B cell (primary cell): ENCODE results near the gene LIPI. TPM values are rescaled to one million over a fixed set of nuclear protein-coding genes. Genes with fewer than 3 reads are reported as not detected.
"Not testable (repeated sequence)": the region's sequence is repeated elsewhere in the genome, so short reads cannot be mapped to it uniquely, and the experiment has no call there.

Experiments
- ATAC-seq: fragments of 200-7000 bp; cut with Tn5 transposase; one replicate; pipeline ENCODE4 v1.10.0; 2021; ENCODE audit warnings: low read depth, mild to moderate bottlenecking, moderate number of reproducible peaks, moderate library complexity
- CTCF ChIA-PET: fragments of 350-600 bp; sonication (Branson Sonifier 250); formaldehyde crosslinking; loops from one replicate; lab custom pipeline; 2021; ENCODE audit warnings: antibody characterized with exemption, inconsistent platforms; lab: Charles Lee
- POLR2A ChIA-PET: fragments of 350-600 bp; sonication (Branson Sonifier 250); formaldehyde crosslinking; loops from one replicate; lab custom pipeline; 2021; ENCODE audit warnings: antibody characterized with exemption; lab: Charles Lee
- DNase-seq: peaks from one replicate; pipeline ENCODE4 v3.0.0; 2013
- H2AFZ ChIP-seq: 2 replicates; pipeline ENCODE4 v1.6.1; 2012; ENCODE audit warnings: mild to moderate bottlenecking, low read depth, low read length; ENCODE audit not compliant: insufficient read depth, poor library complexity, severe bottlenecking
- H3K27ac ChIP-seq, 2 donors: 1 replicate in 1 of 2; 2 replicates in 1 of 2; pipeline ENCODE4 v1.5.1; 2012 to 2013; ENCODE audit warnings: low read length in 2 of 2, mild to moderate bottlenecking in 2 of 2, moderate library complexity in 1 of 2
- H3K27me3 ChIP-seq, 4 experiments: fragments of 200-600 bp in 1 of 4; sonication (generic) in 1 of 4; replicated peaks in 1 of 4; 1 replicate in 2 of 4; 2 replicates in 2 of 4; pipeline versions ENCODE4 v1.6.1 to v1.7.0; 2013 to 2016; ENCODE audit warnings: low read length in 3 of 4, mild to moderate bottlenecking in 2 of 4, mixed read lengths in 1 of 4, moderate library complexity in 1 of 4; ENCODE audit not compliant: insufficient read depth in 4 of 4, control insufficient read depth in 3 of 4; ENCODE audit errors: control extremely low read depth in 1 of 4
- H3K36me3 ChIP-seq, 2 experiments: replicated peaks in 1 of 2; 1 replicate in 1 of 2; 2 replicates in 1 of 2; pipeline versions ENCODE4 v1.6.1 to v1.7.1; 2013; ENCODE audit warnings: low read length in 1 of 2; ENCODE audit not compliant: insufficient read depth in 2 of 2, control insufficient read depth in 1 of 2; ENCODE audit errors: control extremely low read depth in 1 of 2, extremely low read depth in 1 of 2
- H3K4me1 ChIP-seq, 2 donors: fragments of 200-600 bp in 1 of 2; sonication (generic) in 1 of 2; 1 replicate in 1 of 2; 2 replicates in 1 of 2; pipeline versions ENCODE4 v1.5.1 to v1.6.1; 2013 to 2017; ENCODE audit warnings: low read length in 2 of 2; ENCODE audit not compliant: control insufficient read depth in 2 of 2, insufficient read depth in 2 of 2
- H3K4me2 ChIP-seq: replicated peaks from 2 replicates; pipeline ENCODE3; 2012; ENCODE audit warnings: mild to moderate bottlenecking, low read depth, low read length; ENCODE audit not compliant: poor library complexity, severe bottlenecking
- H3K4me3 ChIP-seq, 5 experiments: fragments of 200-600 bp in 1 of 5; sonication (generic) in 1 of 5; 1 replicate in 3 of 5; 2 replicates in 2 of 5; pipeline versions ENCODE4 v1.5.1 to v1.7.0; 2011 to 2016; ENCODE audit warnings: low read length in 4 of 5, mild to moderate bottlenecking in 4 of 5, low read depth in 2 of 5, control low read depth in 1 of 5, moderate library complexity in 1 of 5; ENCODE audit not compliant: insufficient read depth in 1 of 5; ENCODE audit errors: control extremely low read depth in 1 of 5, extremely low read depth in 1 of 5
- H3K79me2 ChIP-seq: fragments of 200-600 bp; sonication (generic); one replicate; pipeline ENCODE4 v1.6.0; 2016; ENCODE audit warnings: low read length; ENCODE audit not compliant: control insufficient read depth, insufficient read depth
- H3K9ac ChIP-seq: fragments of 200-600 bp; sonication (generic); 2 replicates; pipeline ENCODE4 v1.6.1; 2017; ENCODE audit warnings: mild to moderate bottlenecking, low read length, moderate library complexity
- H3K9me3 ChIP-seq, 3 donors: one replicate each; pipeline versions ENCODE4 v1.6.1 to v1.7.1; 2013; ENCODE audit warnings: low read length in 2 of 3; ENCODE audit not compliant: control insufficient read depth in 2 of 3, insufficient read depth in 1 of 3; ENCODE audit errors: control extremely low read depth in 1 of 3
- H4K20me1 ChIP-seq: 2 replicates; pipeline ENCODE4 v1.6.0; 2012; ENCODE audit warnings: mild to moderate bottlenecking, low read length; ENCODE audit not compliant: insufficient read depth, control insufficient read depth, poor library complexity, severe bottlenecking
- H3K27ac Mint-ChIP-seq: one replicate; pipeline ENCODE4 v1.8.0; 2021; ENCODE audit warnings: mixed read lengths
- H3K27me3 Mint-ChIP-seq: one replicate; pipeline ENCODE4 v1.8.0; 2021; ENCODE audit warnings: mixed read lengths
- H3K4me1 Mint-ChIP-seq: one replicate; pipeline ENCODE4 v1.8.0; 2021; ENCODE audit warnings: mixed read lengths
- H3K4me3 Mint-ChIP-seq: one replicate; pipeline ENCODE4 v1.8.0; 2021; ENCODE audit warnings: mixed read lengths
- H3K9me3 Mint-ChIP-seq: one replicate; pipeline ENCODE4 v1.8.0; 2022; ENCODE audit warnings: mixed read lengths; ENCODE audit not compliant: insufficient read depth
- EZH2 ChIP-seq: IDR thresholded peaks from 2 replicates; pipeline ENCODE4 v1.6.1; 2012; ENCODE audit warnings: borderline replicate concordance, low read depth, mild to moderate bottlenecking, moderate library complexity, low read length; ENCODE audit not compliant: insufficient read depth, poor library complexity, severe bottlenecking
- WGBS: methylation state at CpG from one replicate; pipeline ENCODE4 v1.1.5; 2013; ENCODE audit warnings: missing lambda C conversion rate; ENCODE audit not compliant: insufficient coverage; 5-methylcytosine and 5-hydroxymethylcytosine counted together
- intact Hi-C: fragments of 100-400 bp; cut with micrococcal nuclease; formaldehyde crosslinking; loops from one replicate; pipeline ENCODE4 v1.10.0; 2022
- polyA plus RNA-seq: library from polyadenylated mRNA; depleted of rRNA; stranded (reverse); fragments of >200 nt; gene quantifications from 2 replicates; pipeline ENCODE4 v1.2.3, GENCODE V29; 2012
- total RNA-seq, 2 donors: library from RNA; stranded (reverse); fragments of 120-200 nt in 1 of 2; gene quantifications; 1 replicate in 1 of 2; 2 replicates in 1 of 2; pipeline versions ENCODE4 v1.2.3 to v1.2.4, GENCODE V29; 2013 to 2022
- TF ChIP-seq, protein P1 (sequence below): fragments of 200-600 bp; IDR thresholded peaks from one replicate; pipeline ENCODE4 v1.8.0; 2022; ENCODE audit warnings: antibody characterized with exemption, mild to moderate bottlenecking

Gene LIPI
- total and polyA plus RNA-seq, 2 donors (not counting 1 experiment from before 2014, with no cell fraction given) = not detected

DNA sequence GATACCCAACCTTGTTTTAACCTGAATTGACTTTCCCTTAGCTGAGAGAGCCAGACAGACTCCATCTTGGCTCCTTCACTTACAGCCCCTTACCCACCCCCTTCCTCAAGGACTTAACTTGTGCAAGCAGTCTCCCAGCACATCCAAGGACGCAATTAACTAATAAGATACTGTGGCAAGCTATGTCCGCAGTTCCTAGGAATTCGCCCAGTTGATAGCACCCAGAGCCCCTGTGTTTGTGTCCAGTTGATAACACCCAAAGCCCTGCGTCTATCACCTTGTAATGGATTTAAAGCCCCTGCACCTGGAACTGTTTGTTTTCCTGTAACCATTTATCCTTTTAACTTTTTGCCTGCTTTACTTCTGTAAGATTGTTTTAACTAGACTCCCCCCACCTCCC, 106.2 kb downstream of the LIPI start:
- H3K4me3 ChIP-seq, H3K9me3 ChIP-seq, intact Hi-C loops, H3K27ac Mint-ChIP-seq, DNase-seq, H3K9me3 Mint-ChIP-seq, H3K27me3 Mint-ChIP-seq, H4K20me1 ChIP-seq, H3K79me2 ChIP-seq, H3K27ac ChIP-seq, ATAC-seq, H3K4me3 Mint-ChIP-seq, H3K27me3 ChIP-seq, H3K9ac ChIP-seq, CTCF ChIA-PET, H2AFZ ChIP-seq, H3K36me3 ChIP-seq, POLR2A ChIA-PET, H3K4me1 Mint-ChIP-seq, H3K4me1 ChIP-seq, H3K4me2 ChIP-seq: not testable (repeated sequence)
- 88% methylated on average over 4 of the region's 4 CpGs for WGBS

DNA sequence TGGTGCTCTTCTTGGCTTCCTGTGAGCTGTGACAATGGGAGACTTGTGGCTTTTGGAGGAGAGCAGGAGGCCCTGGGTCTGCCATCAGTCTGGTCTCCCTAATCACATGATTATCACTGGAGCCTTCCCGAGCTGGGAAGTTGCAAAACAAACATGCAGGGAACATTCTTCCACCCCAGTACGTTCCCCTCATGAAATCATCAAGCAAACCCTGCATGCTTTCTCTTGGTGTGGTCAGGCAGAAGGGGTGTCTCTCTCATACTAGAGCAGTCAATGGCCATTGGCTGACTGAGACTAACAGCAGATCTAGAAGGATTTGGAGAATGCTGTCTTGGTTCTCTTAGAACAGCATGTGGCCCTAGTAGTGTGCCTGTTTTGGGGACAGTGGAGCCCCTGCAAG, 111.2 kb downstream of the LIPI start:
- Mint-ChIP-seq H3K4me1 (no peaks in the 10 kb centered on the region), H3K27me3 (no peaks in the 10 kb centered on the region), H3K9me3 (peaks cover 6% of the 10 kb centered on the region), H3K4me3 (no peak overlapping the region), H3K27ac (no peak overlapping the region)
- DNase-seq (no peak), ATAC-seq (no peak)
- no peaks in the 10 kb centered on the region for H3K9me3 ChIP-seq
- H2AFZ ChIP-seq = no peak overlapping the region
- H3K27me3 ChIP-seq = no peaks in the 10 kb centered on the region
- H3K4me3 ChIP-seq = no peak overlapping the region
- H3K4me1 ChIP-seq = no peaks in the 10 kb centered on the region
- no peaks in the 10 kb centered on the region for H3K36me3 ChIP-seq
- H3K27ac ChIP-seq = no peak overlapping the region
- no peak overlapping the region for H3K4me2 ChIP-seq
- WGBS = no CpG with 5 or more reads among the region's 2 CpGs
- CTCF ChIA-PET = no interaction called here
- TF ChIP-seq, protein P1, sequence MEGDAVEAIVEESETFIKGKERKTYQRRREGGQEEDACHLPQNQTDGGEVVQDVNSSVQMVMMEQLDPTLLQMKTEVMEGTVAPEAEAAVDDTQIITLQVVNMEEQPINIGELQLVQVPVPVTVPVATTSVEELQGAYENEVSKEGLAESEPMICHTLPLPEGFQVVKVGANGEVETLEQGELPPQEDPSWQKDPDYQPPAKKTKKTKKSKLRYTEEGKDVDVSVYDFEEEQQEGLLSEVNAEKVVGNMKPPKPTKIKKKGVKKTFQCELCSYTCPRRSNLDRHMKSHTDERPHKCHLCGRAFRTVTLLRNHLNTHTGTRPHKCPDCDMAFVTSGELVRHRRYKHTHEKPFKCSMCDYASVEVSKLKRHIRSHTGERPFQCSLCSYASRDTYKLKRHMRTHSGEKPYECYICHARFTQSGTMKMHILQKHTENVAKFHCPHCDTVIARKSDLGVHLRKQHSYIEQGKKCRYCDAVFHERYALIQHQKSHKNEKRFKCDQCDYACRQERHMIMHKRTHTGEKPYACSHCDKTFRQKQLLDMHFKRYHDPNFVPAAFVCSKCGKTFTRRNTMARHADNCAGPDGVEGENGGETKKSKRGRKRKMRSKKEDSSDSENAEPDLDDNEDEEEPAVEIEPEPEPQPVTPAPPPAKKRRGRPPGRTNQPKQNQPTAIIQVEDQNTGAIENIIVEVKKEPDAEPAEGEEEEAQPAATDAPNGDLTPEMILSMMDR = no peak
- TF ChIP-seq EZH2 = no peak
- no peak overlapping the region for H3K9ac ChIP-seq
- H3K79me2 ChIP-seq = no peaks in the 10 kb centered on the region
- POLR2A ChIA-PET = no interaction called here
- intact Hi-C loops = no loop called here
- H4K20me1 ChIP-seq = no peaks in the 10 kb centered on the region
